Stimulated activated CD8-positive, alpha-beta memory T cell treated with anti-CD3 and anti-CD28 coated beads, Interleukin-12 subunit alpha, Interleukin-12 subunit beta, amount 100 ng/mL, for 24 hours (primary cell): Measurements from ENCODE around the gene PDE4D.
"Not testable (repeated sequence)": the region's sequence is repeated elsewhere in the genome, so short reads cannot be mapped to it uniquely, and the experiment has no call there.

Source experiments
- DNase-seq: peaks from one replicate; pipeline ENCODE4 v3.0.0-alpha.2; 2020; ENCODE audit errors: extremely low read depth

The PDE4D gene

GRCh38 chr5:59608745-59609144 is 284.8 kb downstream of the PDE4D start:
- no peak for DNase-seq

- DNase-seq = no peak
Observed at GRCh38 chr5:59607138-59607765, 286.3 kb downstream of the PDE4D start.

GRCh38 chr5:59605915-59606314 is 287.6 kb downstream of the PDE4D start:
- DNase-seq = no peak

GRCh38 chr5:59604111-59604510 is 289.4 kb downstream of the PDE4D start:
- DNase-seq = no peak

- no peak for DNase-seq
Observed at GRCh38 chr5:59600998-59601397, 292.5 kb downstream of the PDE4D start.

GRCh38 chr5:59600153-59600552 is 293.4 kb downstream of the PDE4D start:
- DNase-seq = no peak

GRCh38 chr5:59599729-59600128 is 293.8 kb downstream of the PDE4D start:
- no peak for DNase-seq

- no peak for DNase-seq
Observed at GRCh38 chr5:59598547-59598874, 295.0 kb downstream of the PDE4D start.

- no peak for DNase-seq
Observed at GRCh38 chr5:59597690-59598546, 295.6 kb downstream of the PDE4D start.

GRCh38 chr5:59596586-59597350 is 296.8 kb downstream of the PDE4D start:
- DNase-seq = no peak

GRCh38 chr5:59594118-59594517 is 299.4 kb downstream of the PDE4D start:
- not testable (repeated sequence) for DNase-seq

- no peak for DNase-seq
Observed at GRCh38 chr5:59593439-59594007, 300.0 kb downstream of the PDE4D start.

- DNase-seq = no peak
Observed at GRCh38 chr5:59592101-59592500, 301.4 kb downstream of the PDE4D start.

GRCh38 chr5:59591162-59591561 is 302.4 kb downstream of the PDE4D start:
- DNase-seq = no peak

- no peak for DNase-seq
Observed at GRCh38 chr5:59588922-59589321, 304.6 kb downstream of the PDE4D start.

GRCh38 chr5:59587489-59588337 is 305.8 kb downstream of the PDE4D start:
- DNase-seq = no peak

GRCh38 chr5:59586841-59587240 is 306.7 kb downstream of the PDE4D start:
- no peak for DNase-seq

- DNase-seq = no peak
Observed at GRCh38 chr5:59584858-59585846, 308.4 kb downstream of the PDE4D start.

GRCh38 chr5:59583810-59584562 is 309.5 kb downstream of the PDE4D start:
- DNase-seq = no peak
